HG02840 (cell line): ENCODE data around the gene TMEM33.

Source experiments
- ATAC-seq: cut with Tn5 transposase; IDR thresholded peaks from one replicate; pipeline ENCODE4 v1.9.1; 2021; ENCODE audit warnings: mild to moderate bottlenecking, moderate library complexity, moderate number of reproducible peaks; ENCODE audit not compliant: unreplicated experiment, low FRiP score

TMEM33 gene

GRCh38 chr4:41992967-41993857, 58.0 kb downstream of the TMEM33 start:
- no peak for ATAC-seq

- ATAC-seq, result no peak
Measured at GRCh38 chr4:41994461-41994985, 59.3 kb downstream of the TMEM33 start.

GRCh38 chr4:41998019-41998418, 62.8 kb downstream of the TMEM33 start:
- no peak for ATAC-seq

GRCh38 chr4:41999321-41999720, 64.1 kb downstream of the TMEM33 start:
- ATAC-seq, result no peak

- no peak for ATAC-seq
Measured at GRCh38 chr4:42008011-42008786, 73.0 kb downstream of the TMEM33 start.
